Measurements from ENCODE around the gene DOCK9.

GRCh38 chr13:98878486-98879126 lies 99.3 kb downstream of the DOCK9 start:
- no peak for TF ChIP-seq CTCF (IDR thresholded peaks at IDR 0.05; ENCODE audit: extremely low read depth in 1 of 2, insufficient read depth in 1 of 2, low read depth in 1 of 2, low read length in 2 of 2)
- no peak for TF ChIP-seq MAX (IDR thresholded peaks at IDR 0.05; ENCODE audit: insufficient read depth, insufficient read length)
- TF ChIP-seq FOS (IDR thresholded peaks at IDR 0.05; ENCODE audit: borderline replicate concordance, insufficient read depth, low read length) = no peak
- no peak for TF ChIP-seq POLR2A (IDR thresholded peaks at IDR 0.05; ENCODE audit: low read depth, low read length)

Measured in endothelial cell of umbilical vein (primary cell).